HG03432 (cell line): ENCODE data around the gene KIF16B.

ENCODE experiments used
- ATAC-seq: cut with Tn5 transposase; IDR thresholded peaks from one replicate; pipeline ENCODE4 v1.9.1; 2021; ENCODE audit warnings: mild to moderate bottlenecking, moderate library complexity; ENCODE audit not compliant: unreplicated experiment

KIF16B gene

GRCh38 chr20:16485401-16485800, 87.8 kb downstream of the KIF16B start:
- ATAC-seq, result no peak

- ATAC-seq, result no peak
Measured at GRCh38 chr20:16483024-16483423, 90.2 kb downstream of the KIF16B start.

GRCh38 chr20:16481977-16482376, 91.3 kb downstream of the KIF16B start:
- no peak for ATAC-seq

- no peak for ATAC-seq
Measured at GRCh38 chr20:16479666-16480065, 93.6 kb downstream of the KIF16B start.

- ATAC-seq, result no peak
Measured at GRCh38 chr20:16477632-16478031, 95.6 kb downstream of the KIF16B start.

GRCh38 chr20:16476032-16476431, 97.2 kb downstream of the KIF16B start:
- peak; percentile 76 for ATAC-seq

GRCh38 chr20:16475225-16475624, 98.0 kb downstream of the KIF16B start:
- no peak for ATAC-seq

GRCh38 chr20:16474363-16474762, 98.9 kb downstream of the KIF16B start:
- ATAC-seq, result no peak

- no peak for ATAC-seq
Measured at GRCh38 chr20:16472045-16472872, 101.0 kb downstream of the KIF16B start.

- no peak for ATAC-seq
Measured at GRCh38 chr20:16469395-16469905, 103.8 kb downstream of the KIF16B start.

- no peak for ATAC-seq
Measured at GRCh38 chr20:16462711-16463110, 110.5 kb downstream of the KIF16B start.

- ATAC-seq, result no peak
Measured at GRCh38 chr20:16459019-16459700, 114.1 kb downstream of the KIF16B start.

- ATAC-seq, result no peak
Measured at GRCh38 chr20:16457514-16457913, 115.7 kb downstream of the KIF16B start.

- no peak for ATAC-seq
Measured at GRCh38 chr20:16455324-16455723, 117.9 kb downstream of the KIF16B start.

GRCh38 chr20:16451982-16452381, 121.3 kb downstream of the KIF16B start:
- no peak for ATAC-seq

- no peak for ATAC-seq
Measured at GRCh38 chr20:16451001-16451400, 122.2 kb downstream of the KIF16B start.

GRCh38 chr20:16446991-16447390, 126.3 kb downstream of the KIF16B start:
- no peak for ATAC-seq

GRCh38 chr20:16446246-16446645, 127.0 kb downstream of the KIF16B start:
- ATAC-seq, result no peak

- ATAC-seq, result no peak
Measured at GRCh38 chr20:16445482-16445881, 127.8 kb downstream of the KIF16B start.

- ATAC-seq, result no peak
Measured at GRCh38 chr20:16444057-16444777, 129.0 kb downstream of the KIF16B start.

GRCh38 chr20:16441546-16442164, 131.6 kb downstream of the KIF16B start:
- ATAC-seq, result no peak
